T-helper 1 cell (primary cell): Measurements from ENCODE around the gene AQP7.
"Not testable (repeated sequence)": the region's sequence is repeated elsewhere in the genome, so short reads cannot be mapped to it uniquely, and the experiment has no call there.

Experiments used
- DNase-seq, 5 donors: peaks; one replicate each; pipeline ENCODE4 v3.0.0-alpha.2; 2012 to 2020

The AQP7 gene

GRCh38 chr9:33372900-33373299 lies 29.5 kb downstream of the AQP7 start:
- no peak for DNase-seq

GRCh38 chr9:33366979-33367480 lies 35.3 kb downstream of the AQP7 start:
- DNase-seq, result no peak

- not testable (repeated sequence) for DNase-seq
Measured at GRCh38 chr9:33364814-33365213, 37.6 kb downstream of the AQP7 start.

GRCh38 chr9:33364127-33364526 lies 38.2 kb downstream of the AQP7 start:
- DNase-seq, result no peak

GRCh38 chr9:33358641-33359040 lies 43.7 kb downstream of the AQP7 start:
- DNase-seq, result not testable (repeated sequence)

GRCh38 chr9:33355933-33356332 lies 46.4 kb downstream of the AQP7 start:
- no peak for DNase-seq

- no peak for DNase-seq
Measured at GRCh38 chr9:33354651-33355211, 47.6 kb downstream of the AQP7 start.

- DNase-seq, result no peak
Measured at GRCh38 chr9:33351547-33351946, 50.8 kb downstream of the AQP7 start.

- DNase-seq, result no peak
Measured at GRCh38 chr9:33350310-33350709, 52.1 kb downstream of the AQP7 start.

- no peak for DNase-seq
Measured at GRCh38 chr9:33349743-33350142, 52.6 kb downstream of the AQP7 start.

- DNase-seq, result no peak
Measured at GRCh38 chr9:33348998-33349397, 53.4 kb downstream of the AQP7 start.

- no peak for DNase-seq
Measured at GRCh38 chr9:33346564-33346963, 55.8 kb downstream of the AQP7 start.

- no peak for DNase-seq
Measured at GRCh38 chr9:33344145-33344544, 58.2 kb downstream of the AQP7 start.

GRCh38 chr9:33341182-33341581 lies 61.2 kb downstream of the AQP7 start:
- DNase-seq, result no peak

- no peak for DNase-seq
Measured at GRCh38 chr9:33340186-33340585, 62.2 kb downstream of the AQP7 start.
